Activated CD4-positive, alpha-beta memory T cell treated with anti-CD3 and anti-CD28 coated beads, Interleukin-2, amount 10 ng/mL, durations not matched to agents 7 days and 5 days (primary cell): ENCODE data around the gene DEFB119. TPM values are rescaled to one million over a fixed set of nuclear protein-coding genes. Genes with fewer than 3 reads are reported as not detected.
"Not testable (repeated sequence)": the region's sequence is repeated elsewhere in the genome, so short reads cannot be mapped to it uniquely, and the experiment has no call there.

Experiments used
- CTCF ChIA-PET: fragments of 350-600 bp; sonication (Branson Sonifier 250); formaldehyde crosslinking; loops from one replicate; lab custom pipeline; 2021; ENCODE audit warnings: antibody characterized with exemption, inconsistent platforms; lab: Charles Lee
- POLR2A ChIA-PET: fragments of 350-600 bp; sonication (Branson Sonifier 250); formaldehyde crosslinking; loops from one replicate; lab custom pipeline; 2021; ENCODE audit warnings: antibody characterized with exemption; lab: Charles Lee
- DNase-seq: peaks from one replicate; pipeline ENCODE4 v3.0.0-alpha.2; 2020
- H3K27ac Mint-ChIP-seq: one replicate; pipeline ENCODE4 v1.8.0; 2021; ENCODE audit warnings: mild to moderate bottlenecking, mixed read lengths
- H3K27me3 Mint-ChIP-seq: one replicate; pipeline ENCODE4 v1.8.0; 2021; ENCODE audit warnings: mixed read lengths
- H3K36me3 Mint-ChIP-seq: one replicate; pipeline ENCODE4 v1.8.0; 2021; ENCODE audit warnings: low read depth, mixed read lengths
- H3K4me1 Mint-ChIP-seq: one replicate; pipeline ENCODE4 v1.8.0; 2021; ENCODE audit warnings: mixed read lengths
- H3K4me3 Mint-ChIP-seq: one replicate; pipeline ENCODE4 v1.8.0; 2021; ENCODE audit warnings: mild to moderate bottlenecking, mixed read lengths
- H3K9me3 Mint-ChIP-seq: one replicate; pipeline ENCODE4 v1.8.0; 2021; ENCODE audit warnings: mixed read lengths
- total RNA-seq, 2 experiments: library from RNA; stranded (reverse); gene quantifications; one replicate each; pipeline ENCODE4 v1.2.3, GENCODE V29; 2021

The DEFB119 gene
- total RNA-seq = not detected

GRCh38 chr20:31390490-31390889 lies at the start of gene DEFB119:
Gene DEFB119, minus strand, starts transcription at chr20:31390590. Its CDS starts 107 bp downstream, at chr20:31390483.
- ChIA-PET CTCF (no interaction called here), POLR2A (no interaction called here)
- no peak for DNase-seq
- H3K4me1 Mint-ChIP-seq = no peaks in the 10 kb centered on the region
- no peak within 1 kb of the TSS for H3K4me3 Mint-ChIP-seq
- no peaks in the 10 kb centered on the region for H3K9me3 Mint-ChIP-seq
- peaks cover 1% of the 10 kb centered on the region for H3K27me3 Mint-ChIP-seq
- no peak within 1 kb of the TSS for H3K27ac Mint-ChIP-seq
- no peaks in the 10 kb centered on the region for H3K36me3 Mint-ChIP-seq

GRCh38 chr20:31430568-31431115 lies 40.3 kb upstream of the DEFB119 start:
- H3K27ac Mint-ChIP-seq = no peak overlapping the region
- no peaks in the 10 kb centered on the region for H3K4me1 Mint-ChIP-seq
- ChIA-PET CTCF (interaction anchor here (0.7 to 1.0 kb wide), 2 partner anchors 17 to 72 kb away, joined by 4 to 6 read pairs; no protein-coding TSS in a partner anchor), POLR2A (no interaction called here)
- H3K36me3 Mint-ChIP-seq = no peaks in the 10 kb centered on the region
- DNase-seq = no peak
- H3K4me3 Mint-ChIP-seq = no peak overlapping the region
- peaks cover 6% of the 10 kb centered on the region for H3K27me3 Mint-ChIP-seq
- H3K9me3 Mint-ChIP-seq = no peaks in the 10 kb centered on the region

- DNase-seq, H3K4me3 Mint-ChIP-seq, H3K36me3 Mint-ChIP-seq, H3K27ac Mint-ChIP-seq, H3K27me3 Mint-ChIP-seq, H3K9me3 Mint-ChIP-seq, POLR2A ChIA-PET, CTCF ChIA-PET, H3K4me1 Mint-ChIP-seq: not testable (repeated sequence)
Measured at GRCh38 chr20:31427576-31427975, 37.2 kb upstream of the DEFB119 start.

GRCh38 chr20:31426891-31427551 lies 36.6 kb upstream of the DEFB119 start:
- CTCF ChIA-PET, H3K4me1 Mint-ChIP-seq, H3K27ac Mint-ChIP-seq, POLR2A ChIA-PET, DNase-seq, H3K27me3 Mint-ChIP-seq, H3K4me3 Mint-ChIP-seq, H3K9me3 Mint-ChIP-seq, H3K36me3 Mint-ChIP-seq: not testable (repeated sequence)

GRCh38 chr20:31425797-31426196 lies 35.4 kb upstream of the DEFB119 start:
- POLR2A ChIA-PET = no interaction called here
- H3K27ac Mint-ChIP-seq = no peak overlapping the region
- H3K4me3 Mint-ChIP-seq = no peak overlapping the region
- H3K27me3 Mint-ChIP-seq = peaks cover 4% of the 10 kb centered on the region
- no peaks in the 10 kb centered on the region for H3K4me1 Mint-ChIP-seq
- no peak for DNase-seq
- no peaks in the 10 kb centered on the region for H3K36me3 Mint-ChIP-seq
- H3K9me3 Mint-ChIP-seq = no peaks in the 10 kb centered on the region
- CTCF ChIA-PET = interaction anchor here (2.0 kb wide), 1 partner anchor 77 kb away, joined by 8 read pairs; no protein-coding TSS in a partner anchor

- H3K27me3 Mint-ChIP-seq = peaks cover 2% of the 10 kb centered on the region
- H3K27ac Mint-ChIP-seq = no peak overlapping the region
- CTCF ChIA-PET = no interaction called here
- H3K9me3 Mint-ChIP-seq = no peaks in the 10 kb centered on the region
- H3K4me1 Mint-ChIP-seq = no peaks in the 10 kb centered on the region
- no peak for DNase-seq
- H3K36me3 Mint-ChIP-seq = no peaks in the 10 kb centered on the region
- H3K4me3 Mint-ChIP-seq = no peak overlapping the region
- POLR2A ChIA-PET = no interaction called here
Measured at GRCh38 chr20:31418307-31418706, 27.9 kb upstream of the DEFB119 start.

- no peak for DNase-seq
- H3K9me3 Mint-ChIP-seq = no peaks in the 10 kb centered on the region
- no peak overlapping the region for H3K4me3 Mint-ChIP-seq
- no peak overlapping the region for H3K27ac Mint-ChIP-seq
- no peaks in the 10 kb centered on the region for H3K4me1 Mint-ChIP-seq
- POLR2A ChIA-PET = no interaction called here
- CTCF ChIA-PET = no interaction called here
- H3K27me3 Mint-ChIP-seq = no peaks in the 10 kb centered on the region
- H3K36me3 Mint-ChIP-seq = no peaks in the 10 kb centered on the region
Measured at GRCh38 chr20:31415653-31416052, 25.3 kb upstream of the DEFB119 start.

GRCh38 chr20:31414381-31414780 lies 24.0 kb upstream of the DEFB119 start:
- ChIA-PET CTCF (interaction anchor here (0.8 kb wide), 1 partner anchor 16 kb away, joined by 6 read pairs; no protein-coding TSS in a partner anchor), POLR2A (no interaction called here)
- Mint-ChIP-seq H3K27me3 (no peaks in the 10 kb centered on the region), H3K27ac (no peak overlapping the region), H3K4me1 (no peaks in the 10 kb centered on the region), H3K36me3 (no peaks in the 10 kb centered on the region), H3K4me3 (no peak overlapping the region), H3K9me3 (no peaks in the 10 kb centered on the region)
- no peak for DNase-seq

- no peak for DNase-seq
- Mint-ChIP-seq H3K9me3 (no peaks in the 10 kb centered on the region), H3K4me1 (no peaks in the 10 kb centered on the region), H3K27ac (no peak overlapping the region), H3K27me3 (no peaks in the 10 kb centered on the region), H3K4me3 (no peak overlapping the region), H3K36me3 (no peaks in the 10 kb centered on the region)
- ChIA-PET POLR2A (no interaction called here), CTCF (no interaction called here)
Measured at GRCh38 chr20:31410011-31410410, 19.6 kb upstream of the DEFB119 start.

- no peak within 1 kb of the TSS for H3K4me3 Mint-ChIP-seq
- ChIA-PET CTCF (no interaction called here), POLR2A (no interaction called here)
- DNase-seq = no peak
- H3K9me3 Mint-ChIP-seq = no peaks in the 10 kb centered on the region
- H3K4me1 Mint-ChIP-seq = no peaks in the 10 kb centered on the region
- no peaks in the 10 kb centered on the region for H3K36me3 Mint-ChIP-seq
- H3K27ac Mint-ChIP-seq = no peak within 1 kb of the TSS
- no peaks in the 10 kb centered on the region for H3K27me3 Mint-ChIP-seq
Measured at GRCh38 chr20:31406115-31406514, 15.7 kb upstream of the DEFB119 start, which contains the start of gene DEFB121. Gene DEFB121, minus strand, starts transcription at chr20:31406215. Its CDS starts 63 bp downstream, at chr20:31406152.

GRCh38 chr20:31403886-31404285 lies 13.5 kb upstream of the DEFB119 start:
- H3K4me1 Mint-ChIP-seq = no peaks in the 10 kb centered on the region
- no peak for DNase-seq
- H3K27me3 Mint-ChIP-seq = no peaks in the 10 kb centered on the region
- POLR2A ChIA-PET = no interaction called here
- no peaks in the 10 kb centered on the region for H3K36me3 Mint-ChIP-seq
- no peak overlapping the region for H3K27ac Mint-ChIP-seq
- H3K4me3 Mint-ChIP-seq = no peak overlapping the region
- CTCF ChIA-PET = interaction anchor here (0.6 kb wide), 1 partner anchor 56 kb away, joined by 4 read pairs; no protein-coding TSS in a partner anchor
- no peaks in the 10 kb centered on the region for H3K9me3 Mint-ChIP-seq

GRCh38 chr20:31394900-31395299 lies 4.5 kb upstream of the DEFB119 start:
- Mint-ChIP-seq H3K9me3 (no peaks in the 10 kb centered on the region), H3K36me3 (no peaks in the 10 kb centered on the region), H3K27me3 (peaks cover 1% of the 10 kb centered on the region), H3K4me3 (no peak overlapping the region), H3K27ac (no peak overlapping the region), H3K4me1 (no peaks in the 10 kb centered on the region)
- no peak for DNase-seq
- CTCF ChIA-PET = no interaction called here
- POLR2A ChIA-PET = no interaction called here

- Mint-ChIP-seq H3K27me3 (peaks cover 1% of the 10 kb centered on the region), H3K4me1 (no peaks in the 10 kb centered on the region), H3K27ac (no peak overlapping the region), H3K9me3 (no peaks in the 10 kb centered on the region), H3K36me3 (no peaks in the 10 kb centered on the region), H3K4me3 (no peak overlapping the region)
- ChIA-PET CTCF (no interaction called here), POLR2A (no interaction called here)
- no peak for DNase-seq
Measured at GRCh38 chr20:31392836-31393235, 2.4 kb upstream of the DEFB119 start.

GRCh38 chr20:31374346-31374745 lies 16.0 kb downstream of the DEFB119 start:
- DNase-seq = no peak
- ChIA-PET POLR2A (no interaction called here), CTCF (interaction anchor here (0.6 kb wide), 1 partner anchor 286 kb away, joined by 4 read pairs; no protein-coding TSS in a partner anchor)
- Mint-ChIP-seq H3K4me3 (no peak overlapping the region), H3K27ac (no peak overlapping the region), H3K4me1 (no peaks in the 10 kb centered on the region), H3K36me3 (no peaks in the 10 kb centered on the region), H3K27me3 (no peaks in the 10 kb centered on the region), H3K9me3 (peaks cover 2% of the 10 kb centered on the region)
